HG03060 (cell line): ENCODE measurements around the gene KAZN.

ENCODE experiments used
- ATAC-seq: cut with Tn5 transposase; IDR thresholded peaks from one replicate; pipeline ENCODE4 v1.9.1; 2021; ENCODE audit warnings: low read depth, moderate number of reproducible peaks; ENCODE audit not compliant: unreplicated experiment

KAZN gene

DNA sequence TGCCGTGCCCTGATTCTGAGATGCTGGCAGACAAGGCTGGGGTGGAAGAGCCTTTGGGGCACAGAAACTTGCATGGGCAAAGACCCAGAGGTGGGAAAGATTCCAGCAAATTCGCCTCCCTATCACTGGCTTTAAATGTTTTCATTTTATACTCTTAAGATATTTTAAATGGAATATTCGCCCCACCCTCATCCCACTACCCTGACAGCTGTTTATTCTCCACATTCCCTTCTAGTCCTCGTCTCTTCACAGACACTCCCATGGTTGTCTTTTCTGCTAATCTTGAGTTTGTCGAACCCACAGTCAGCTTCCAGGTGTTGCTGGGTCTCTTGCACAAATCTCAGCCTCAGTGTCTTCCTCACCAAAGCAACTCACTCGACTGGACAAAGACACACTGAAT lies 245.0 kb downstream of the KAZN start:
- ATAC-seq: no peak

DNA sequence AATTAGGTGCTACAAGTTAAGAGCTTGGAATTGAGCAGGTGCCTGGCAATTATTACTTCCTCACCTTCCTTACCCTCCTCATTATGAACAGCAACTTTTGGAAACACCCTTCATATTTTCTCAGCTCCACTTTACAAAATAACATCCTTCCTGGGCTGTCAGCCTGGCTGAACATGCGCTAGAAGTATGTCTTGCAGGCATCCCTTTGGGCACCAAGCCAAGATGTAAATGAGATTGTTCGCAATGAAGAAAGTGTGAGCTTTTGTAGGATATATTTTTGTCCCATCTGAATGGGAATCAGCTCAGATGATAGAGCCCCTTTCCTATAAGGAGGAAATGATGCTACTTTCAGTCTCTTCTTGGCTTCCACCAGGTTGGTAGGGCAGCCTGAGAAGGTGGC lies 245.9 kb downstream of the KAZN start:
- no peak for ATAC-seq

DNA sequence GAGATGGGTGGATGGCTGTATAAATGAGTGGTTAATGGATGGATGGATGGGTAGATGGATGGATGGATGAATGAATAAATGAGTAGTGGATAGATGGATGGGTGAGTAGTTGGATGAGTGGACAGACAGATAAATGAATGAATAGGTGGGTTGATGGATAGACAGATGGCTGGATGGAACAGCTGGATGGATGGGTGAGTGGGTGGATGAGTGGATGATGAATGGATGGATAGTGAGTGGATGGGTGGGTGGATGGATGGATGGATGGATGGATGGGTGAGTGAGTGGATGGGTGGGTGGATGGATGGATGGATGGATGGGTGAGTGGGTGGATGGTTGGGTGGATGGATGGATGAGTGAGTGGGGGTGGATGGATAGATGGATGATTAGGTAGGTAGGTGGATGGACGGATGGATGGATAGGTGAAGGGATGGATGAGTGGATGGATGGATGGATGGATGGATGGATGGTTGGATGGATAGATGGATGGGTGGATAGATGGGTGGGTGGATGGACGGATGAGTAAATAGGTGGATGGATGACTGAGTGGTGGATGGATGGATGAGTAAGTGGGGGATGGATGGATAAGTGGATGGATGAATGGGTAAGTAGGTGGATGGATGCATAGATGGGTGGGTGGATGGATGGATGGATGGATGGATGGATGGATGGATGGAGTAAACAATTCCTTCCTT lies 246.6 kb downstream of the KAZN start:
- ATAC-seq: no peak

DNA sequence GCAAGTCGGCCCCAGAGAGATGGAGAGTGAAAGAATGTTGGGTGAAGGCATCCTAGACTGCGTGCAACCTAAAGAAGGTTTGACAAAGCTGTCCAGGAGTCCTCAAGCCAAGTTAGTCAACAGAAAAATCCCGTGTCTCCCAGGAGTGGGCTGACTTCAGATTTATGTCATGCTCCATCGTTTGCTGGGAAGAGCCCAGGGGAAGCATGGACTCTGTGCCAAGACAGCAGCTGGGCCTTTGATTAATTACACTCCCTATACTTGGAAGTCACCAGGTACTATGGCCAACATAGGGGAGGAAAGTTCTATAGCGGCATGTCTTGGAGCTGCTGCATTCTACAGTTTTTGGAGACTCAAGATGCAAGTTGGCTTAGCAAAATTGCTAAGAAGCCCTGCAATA lies 247.4 kb downstream of the KAZN start:
- ATAC-seq: no peak

DNA sequence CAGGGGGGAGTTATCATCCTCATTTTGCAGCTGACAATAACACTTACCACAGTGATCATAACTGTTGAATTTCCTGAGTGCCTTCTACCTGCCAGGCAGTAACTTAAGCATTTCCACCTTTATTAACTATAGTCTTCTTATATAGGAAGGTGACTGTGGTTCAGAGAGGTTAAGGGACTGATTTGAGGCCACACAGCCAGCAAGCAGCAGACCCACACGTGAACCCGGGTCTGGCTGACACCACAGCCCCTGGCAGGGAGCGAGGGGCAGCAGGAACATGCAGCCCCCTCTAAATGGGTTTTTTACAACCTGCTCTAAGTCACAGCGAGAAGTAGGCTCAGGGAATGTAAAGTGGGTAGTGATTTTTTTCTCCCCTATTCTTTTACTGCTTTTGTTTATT lies 248.2 kb downstream of the KAZN start:
- ATAC-seq: no peak

DNA sequence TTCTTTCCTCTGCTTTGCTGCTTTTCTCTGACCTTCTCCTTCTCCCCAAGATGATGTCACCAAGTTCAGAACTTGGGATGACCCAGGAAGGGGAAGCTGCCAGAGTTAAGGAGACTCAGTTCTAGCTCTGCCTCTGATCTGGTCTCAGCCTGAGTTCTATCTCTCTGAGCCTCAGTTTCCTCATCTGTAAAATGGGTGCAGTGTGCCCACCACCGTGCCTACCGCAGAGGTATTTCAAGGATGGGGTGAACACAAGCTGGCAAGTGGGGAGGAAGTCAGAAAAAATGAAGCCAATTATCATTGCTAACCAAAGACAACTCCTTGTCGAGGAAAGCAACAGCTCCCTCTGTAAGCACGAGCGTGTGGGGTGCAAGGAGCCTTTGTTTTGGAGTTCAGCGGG lies 249.7 kb downstream of the KAZN start:
- ATAC-seq: no peak

DNA sequence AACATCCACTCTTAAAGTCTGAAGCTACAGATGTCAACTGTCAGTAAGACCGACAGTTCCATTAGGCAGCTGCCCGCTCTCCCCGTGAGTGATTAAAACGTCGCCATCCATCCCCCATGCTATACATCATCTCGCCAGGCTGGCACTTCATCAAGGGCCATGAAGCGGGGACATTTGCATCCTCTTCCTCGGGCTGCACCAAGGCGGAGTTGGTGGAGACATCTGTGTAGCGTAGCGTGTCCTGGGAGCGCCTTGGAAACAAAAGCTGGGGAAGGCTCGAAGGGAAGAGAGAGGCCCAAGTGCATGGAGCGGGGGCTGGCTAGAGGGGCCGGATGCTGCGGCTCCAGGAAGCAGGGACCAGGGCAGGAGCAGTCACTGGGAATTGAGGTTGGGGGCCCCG lies 250.1 kb downstream of the KAZN start:
- ATAC-seq: no peak

DNA sequence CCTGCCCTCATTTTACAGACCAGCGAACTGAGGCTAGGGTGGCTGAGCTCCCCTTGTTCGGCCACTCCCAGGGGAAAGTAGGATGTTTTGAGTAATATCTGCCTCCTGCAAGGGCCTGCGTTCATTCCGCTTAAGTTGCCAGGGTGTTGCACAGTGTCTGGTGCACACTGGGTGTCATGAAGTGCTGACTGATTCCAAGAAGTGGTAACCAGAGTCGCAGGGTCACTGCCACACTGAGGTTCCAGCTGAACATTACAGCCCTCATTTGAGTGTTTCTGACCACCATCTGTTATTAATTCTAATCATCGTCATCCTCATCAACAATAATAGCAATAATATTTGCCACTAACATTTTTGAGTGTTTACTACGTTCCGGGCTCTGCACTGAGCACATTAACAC lies 250.6 kb downstream of the KAZN start:
- ATAC-seq: no peak

DNA sequence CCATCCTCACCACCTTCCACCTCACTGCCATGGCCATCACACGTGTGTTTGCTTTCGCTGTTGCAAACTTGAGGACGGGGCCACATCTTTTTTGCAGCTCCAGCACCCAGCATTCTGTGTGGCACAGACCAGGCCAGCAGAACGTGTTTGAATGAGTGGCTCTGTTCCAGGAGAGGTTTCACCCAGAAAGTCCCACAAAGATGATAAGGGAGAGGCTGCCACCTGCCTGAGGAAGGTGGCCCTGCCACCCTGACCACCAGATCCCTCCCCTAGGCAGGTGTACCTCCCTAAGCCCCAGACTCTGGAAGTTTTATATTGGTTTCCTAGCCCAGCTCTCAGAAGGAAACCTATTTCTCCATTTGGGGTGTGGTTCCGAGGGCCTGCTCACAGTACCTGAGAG lies 252.1 kb downstream of the KAZN start:
- ATAC-seq: no peak

DNA sequence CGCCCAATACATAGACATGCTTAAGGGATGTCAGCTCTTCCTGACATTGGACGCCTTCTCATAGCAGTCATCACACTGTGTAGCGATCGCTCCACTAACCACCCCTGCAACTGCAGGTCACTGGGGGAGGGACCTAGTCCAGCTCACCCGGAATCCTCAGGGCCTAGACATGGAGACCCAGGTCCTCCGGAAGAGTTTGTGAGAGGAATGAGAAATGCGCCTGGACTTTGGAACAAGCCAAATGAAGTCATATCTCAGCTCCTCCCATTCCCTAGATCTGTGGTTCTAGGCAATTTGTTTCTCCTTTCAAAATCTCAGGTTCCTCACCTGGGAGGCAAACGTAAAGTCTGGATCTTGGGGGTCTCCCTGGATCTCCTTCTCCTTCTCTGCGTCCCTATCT lies 253.3 kb downstream of the KAZN start:
- no peak for ATAC-seq

DNA sequence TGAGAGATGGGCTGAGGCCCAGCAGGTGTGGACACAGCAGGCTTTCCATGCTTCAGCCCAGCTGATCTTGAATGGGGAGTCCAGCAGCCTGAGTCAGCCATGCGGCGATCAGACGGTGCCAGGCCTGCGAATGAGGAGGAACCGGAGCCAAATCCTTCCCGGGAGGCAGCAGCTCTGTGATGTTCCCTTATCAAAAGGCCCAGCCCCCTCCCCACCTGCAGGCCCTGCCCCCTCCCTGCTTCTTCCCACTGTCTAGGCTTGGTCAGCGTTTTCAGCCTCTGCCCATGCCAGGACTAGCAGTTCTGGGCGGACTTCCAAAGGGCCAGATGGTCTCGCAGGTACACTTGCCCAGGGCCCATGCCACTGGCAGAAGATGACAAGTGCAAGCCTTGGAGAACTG lies 253.8 kb downstream of the KAZN start:
- no peak for ATAC-seq

DNA sequence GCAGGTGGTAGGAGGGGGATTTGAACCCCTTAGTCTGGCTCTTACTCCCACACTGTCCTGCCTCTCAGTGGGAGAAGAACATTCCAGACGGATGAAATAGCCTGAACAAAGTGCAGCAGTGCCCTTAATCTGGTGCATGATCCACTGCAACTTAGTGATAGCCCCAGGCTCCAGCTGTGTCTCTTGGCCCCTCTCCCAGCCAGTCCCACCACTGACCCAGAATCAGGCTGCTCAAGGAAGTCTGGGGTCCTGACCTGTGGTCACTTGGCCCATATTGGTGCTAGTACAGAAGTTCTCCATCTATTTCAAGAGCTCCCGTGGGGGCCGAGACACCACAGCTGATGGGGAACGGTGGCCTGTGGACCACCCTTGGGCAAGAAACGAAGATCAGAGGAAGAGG lies 255.0 kb downstream of the KAZN start:
- ATAC-seq: no peak

DNA sequence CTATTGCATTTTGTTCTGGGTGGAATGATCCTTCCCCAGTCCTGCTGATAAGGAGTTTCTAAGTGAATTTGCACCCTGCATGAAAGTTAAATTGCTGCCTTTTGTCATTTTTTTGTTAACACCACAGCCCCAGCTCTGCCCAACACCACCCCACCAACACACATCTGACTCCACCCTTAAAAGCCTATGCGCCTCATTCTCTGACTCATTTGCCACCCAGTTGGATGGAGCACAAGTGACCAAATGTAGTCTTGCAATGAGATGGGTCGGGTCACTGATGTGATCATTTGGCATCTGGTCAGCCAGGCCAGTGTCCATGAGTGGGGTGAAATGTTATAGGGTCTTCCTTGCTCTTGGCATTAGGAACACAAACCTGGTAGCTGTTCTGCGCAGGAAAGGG lies 256.8 kb downstream of the KAZN start:
- no peak for ATAC-seq

DNA sequence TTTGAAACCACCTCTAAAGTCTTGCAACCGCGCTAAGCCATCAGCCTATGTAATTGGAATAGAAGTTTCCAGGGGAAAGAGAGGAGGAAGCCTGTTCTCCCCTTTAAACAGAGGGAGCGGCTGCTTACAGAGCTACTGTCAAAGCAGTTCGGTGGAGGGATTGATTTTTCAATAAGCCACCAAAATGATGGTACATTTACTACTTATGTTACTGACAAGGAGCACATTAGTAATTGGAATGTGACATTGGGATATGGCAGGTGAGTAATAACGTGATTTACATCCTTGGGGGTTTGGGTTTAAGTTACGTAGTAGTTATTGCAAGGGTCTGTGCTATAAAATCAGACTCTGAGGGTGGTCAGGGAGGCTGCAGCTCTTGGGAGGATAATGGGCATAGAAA lies 257.3 kb downstream of the KAZN start:
- no peak for ATAC-seq

DNA sequence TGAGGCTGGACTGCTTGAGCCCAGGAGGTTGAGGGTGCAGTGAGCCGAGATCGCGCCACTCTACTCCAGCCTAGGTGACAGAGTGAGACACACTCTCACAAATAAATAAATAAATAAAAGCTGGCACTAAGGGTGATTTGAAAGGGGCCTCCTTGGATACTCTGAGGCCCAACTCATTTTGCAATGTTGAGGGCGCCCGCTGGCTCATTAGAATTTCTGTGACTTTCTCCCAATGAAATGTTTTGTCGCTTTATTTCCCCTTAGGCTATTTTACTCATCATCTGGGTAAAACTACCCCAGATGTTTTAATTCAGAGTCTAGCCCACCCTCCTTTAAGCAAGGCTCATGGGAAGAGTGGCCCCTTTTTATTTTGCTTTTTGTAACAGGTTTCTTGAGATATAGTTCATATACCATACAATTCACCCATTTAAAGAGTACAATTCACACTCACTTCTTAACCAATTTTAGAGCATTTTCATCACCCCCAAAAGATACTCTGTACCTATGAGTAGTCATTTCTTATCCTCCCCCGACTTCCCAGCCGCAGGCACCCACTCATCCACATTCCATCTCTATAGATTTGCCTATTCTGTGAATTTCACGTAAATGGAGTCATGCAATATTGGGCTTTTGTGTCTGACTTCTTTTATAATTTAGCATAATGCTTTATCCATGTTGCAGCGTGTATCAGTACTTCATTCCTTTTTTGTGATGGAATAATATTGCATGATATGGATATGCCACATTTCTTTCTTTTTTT lies 259.1 kb downstream of the KAZN start:
- no peak for ATAC-seq

DNA sequence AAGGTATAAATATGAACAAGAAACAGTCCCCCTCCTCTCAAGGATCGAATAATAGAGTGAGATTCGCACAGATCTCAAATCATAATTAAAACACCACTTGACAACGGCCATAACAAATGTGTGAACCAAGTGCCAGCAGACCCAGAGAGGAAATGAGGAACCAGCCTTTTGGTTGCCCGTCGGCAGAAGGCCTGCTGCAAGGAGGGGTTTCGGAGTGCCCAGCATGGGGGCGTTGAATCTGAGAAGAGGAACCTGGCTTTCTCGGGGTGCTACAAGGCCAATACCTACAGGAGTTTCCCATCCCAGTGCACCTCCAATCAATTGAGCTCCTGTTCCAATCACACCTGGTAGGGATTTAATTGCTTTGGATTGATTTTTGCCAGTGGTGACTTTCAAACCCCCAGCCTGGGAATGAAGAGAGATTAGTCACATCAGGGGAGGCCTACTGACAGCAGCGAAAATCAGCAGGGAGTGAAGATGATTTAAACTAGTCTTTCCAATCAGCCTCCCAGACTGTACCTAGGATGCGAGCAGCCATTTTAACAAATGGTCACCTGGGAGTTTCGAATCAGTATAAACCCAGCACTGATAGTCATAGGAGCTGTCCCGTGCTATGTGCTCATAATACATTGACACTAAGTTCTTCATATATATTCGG lies 263.8 kb downstream of the KAZN start:
- no peak for ATAC-seq

DNA sequence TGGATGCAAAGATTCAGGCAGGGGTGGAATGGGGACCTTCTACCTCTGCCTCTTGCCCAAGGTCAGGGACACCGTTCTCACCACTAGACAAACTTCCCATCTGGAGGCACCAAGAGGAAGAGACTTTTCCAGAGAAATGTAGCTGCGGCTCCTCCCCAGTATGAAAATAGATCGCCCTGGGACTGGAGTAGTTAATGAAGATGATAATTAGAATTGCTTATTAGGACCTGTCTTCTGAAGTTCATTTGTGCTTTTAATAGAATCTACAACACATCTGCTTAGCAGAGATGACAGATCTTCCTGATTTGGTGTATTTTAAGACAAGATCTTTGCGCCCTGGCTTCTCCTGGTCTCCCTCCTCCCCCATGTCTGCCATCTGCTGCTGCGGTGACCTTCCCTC lies 266.6 kb downstream of the KAZN start:
- ATAC-seq: no peak

DNA sequence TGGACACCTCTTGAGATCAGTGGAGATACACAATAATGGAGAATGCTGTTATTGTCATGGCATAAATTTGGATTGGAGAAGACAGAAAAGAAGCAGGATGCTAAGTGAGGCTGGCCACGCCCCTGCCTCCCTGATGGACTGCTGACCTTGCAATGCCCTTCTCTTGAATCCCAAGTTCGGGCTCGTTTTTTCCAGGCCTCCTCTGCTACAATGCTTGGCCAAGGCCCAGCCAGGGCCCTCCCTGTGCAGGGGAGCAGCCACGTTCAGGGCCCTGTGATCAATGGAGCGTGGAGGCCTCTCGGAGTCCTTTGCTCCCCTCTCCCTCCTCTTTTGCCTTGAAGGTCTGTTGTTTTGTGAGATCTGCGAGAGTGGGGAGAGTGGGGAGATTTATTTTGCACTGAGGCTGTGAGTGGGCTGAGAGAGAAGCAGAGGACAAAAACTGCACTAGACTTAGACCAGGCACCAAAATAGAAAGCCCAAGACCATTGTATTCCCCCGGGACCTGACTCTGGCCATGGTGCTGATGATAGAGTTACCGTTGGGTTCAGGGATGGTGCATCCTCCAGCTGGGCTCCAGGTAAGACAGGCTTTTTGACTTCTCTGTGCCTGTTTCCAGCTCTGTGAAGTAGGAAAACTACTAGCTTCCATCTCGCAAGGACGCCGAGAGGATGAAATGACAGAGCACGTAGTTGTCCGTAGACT lies 268.6 kb downstream of the KAZN start:
- ATAC-seq: no peak

DNA sequence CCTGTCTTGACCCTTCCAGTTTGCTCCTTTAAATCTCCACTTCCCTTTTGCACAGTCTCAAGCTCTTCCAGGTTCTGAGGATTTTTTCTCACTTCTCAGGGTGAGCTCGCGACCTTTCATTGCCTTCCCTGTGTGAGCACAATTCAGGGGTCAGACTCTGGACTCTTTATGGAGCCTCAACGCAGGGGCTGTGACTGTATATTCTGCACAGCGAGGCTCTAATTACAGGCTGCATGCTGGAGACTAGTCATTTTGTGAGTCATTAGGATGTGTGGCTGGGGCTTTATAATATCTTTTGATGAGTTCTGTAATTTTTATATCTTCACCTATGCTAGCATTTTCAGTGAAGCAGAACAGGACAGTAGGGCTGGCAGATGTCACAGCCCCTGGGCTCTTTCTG lies 270.7 kb downstream of the KAZN start:
- ATAC-seq: no peak

DNA sequence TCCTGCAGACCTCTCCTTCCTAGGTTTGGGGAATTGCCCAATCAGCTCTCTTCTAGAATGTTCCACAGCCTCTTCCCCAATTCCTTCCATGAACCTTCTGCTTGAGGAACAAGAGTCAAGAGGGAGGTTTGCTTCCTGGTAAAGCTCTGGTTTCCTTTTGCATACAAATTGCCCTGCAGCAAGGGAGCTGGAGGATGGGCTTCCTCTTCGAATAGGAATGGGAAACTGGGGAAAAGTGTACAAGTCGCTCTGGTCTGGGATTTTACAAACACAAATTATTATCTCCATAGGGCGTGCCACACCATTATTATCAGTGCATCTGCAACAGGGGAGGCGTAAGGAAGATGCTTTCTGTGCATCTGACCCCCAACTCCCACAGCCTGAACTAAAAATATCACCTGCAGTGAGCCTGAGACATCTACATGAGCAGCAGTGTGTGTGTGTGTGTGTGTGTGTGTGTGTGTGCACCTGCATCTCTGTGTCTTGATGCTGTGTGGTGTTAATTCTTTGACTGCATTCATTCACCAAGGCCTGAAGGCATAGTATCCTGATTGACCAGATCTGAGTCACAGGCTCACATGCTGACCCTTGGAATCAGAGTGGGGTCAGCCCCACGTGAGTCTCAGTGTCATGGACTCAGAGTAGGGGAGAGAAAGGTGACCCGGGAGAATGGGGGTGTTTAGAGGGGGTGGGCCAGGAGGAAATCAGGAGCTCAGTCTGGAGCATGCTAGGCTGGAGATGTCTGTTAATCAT lies 272.9 kb downstream of the KAZN start:
- no peak for ATAC-seq

DNA sequence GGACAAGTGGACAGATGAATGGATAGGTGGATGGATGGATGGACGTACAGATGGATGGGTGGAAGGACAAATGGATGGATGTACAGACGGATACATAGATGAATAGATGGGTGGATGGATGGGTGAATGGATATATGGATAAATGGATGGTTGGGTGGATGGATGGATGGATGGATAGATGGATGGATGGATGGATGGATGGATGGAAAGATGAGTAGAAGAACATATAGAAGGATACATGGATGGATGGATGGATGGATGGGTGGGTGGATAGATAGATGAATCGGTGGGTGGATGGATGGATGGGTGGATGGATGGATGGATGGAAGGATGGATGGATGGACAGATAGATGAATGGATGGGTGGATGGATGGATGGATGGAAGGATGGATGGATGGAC lies 274.3 kb downstream of the KAZN start:
- no peak for ATAC-seq
